NOMO-1 treated with DMSO at 0.1 percent for 48 hours (cell line): ENCODE data around the gene RAD51B.
"Not testable (repeated sequence)": the region's sequence is repeated elsewhere in the genome, so short reads cannot be mapped to it uniquely, and the experiment has no call there.

Source experiments
- DNase-seq: peaks from one replicate; lab custom pipeline; 2025; ENCODE audit not compliant: unreplicated experiment; lab: John Stamatoyannopoulos, UW

Gene RAD51B

DNA sequence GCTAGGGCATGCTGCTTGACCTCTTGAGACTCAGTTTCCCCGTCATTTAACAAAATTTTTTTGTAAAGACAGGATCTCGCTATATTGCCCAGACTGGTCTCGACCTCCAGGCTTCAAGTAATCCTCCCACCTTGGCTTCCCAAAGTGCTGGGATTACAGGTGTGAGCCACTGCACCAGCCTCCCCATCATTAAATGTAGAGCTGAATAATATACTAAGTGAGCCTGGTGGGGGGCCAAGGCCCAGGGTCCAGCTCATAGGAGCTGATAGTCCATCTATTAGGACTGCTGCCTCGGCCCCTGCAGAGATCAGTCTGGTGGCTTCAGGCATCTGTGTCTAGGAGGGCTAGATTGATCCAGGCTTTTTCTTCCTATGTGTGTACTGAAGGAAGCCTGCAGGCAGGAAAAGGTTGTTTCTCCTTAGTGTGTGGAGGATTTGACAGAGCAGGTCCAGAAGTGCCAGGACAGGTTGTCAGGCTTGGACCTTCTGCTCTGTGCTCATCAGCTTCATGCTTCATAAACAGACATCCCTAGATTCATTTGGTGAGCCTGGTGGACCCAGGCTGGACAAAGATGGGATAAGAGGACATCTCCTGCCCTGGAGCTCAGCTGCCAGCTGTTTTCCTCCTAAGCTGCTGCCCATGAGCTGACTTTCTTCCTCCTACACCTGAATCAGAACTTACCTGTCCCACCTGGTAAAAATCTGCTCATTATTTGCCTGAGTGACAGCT, 837.9 kb downstream of the RAD51B start:
- no peak for DNase-seq

DNA sequence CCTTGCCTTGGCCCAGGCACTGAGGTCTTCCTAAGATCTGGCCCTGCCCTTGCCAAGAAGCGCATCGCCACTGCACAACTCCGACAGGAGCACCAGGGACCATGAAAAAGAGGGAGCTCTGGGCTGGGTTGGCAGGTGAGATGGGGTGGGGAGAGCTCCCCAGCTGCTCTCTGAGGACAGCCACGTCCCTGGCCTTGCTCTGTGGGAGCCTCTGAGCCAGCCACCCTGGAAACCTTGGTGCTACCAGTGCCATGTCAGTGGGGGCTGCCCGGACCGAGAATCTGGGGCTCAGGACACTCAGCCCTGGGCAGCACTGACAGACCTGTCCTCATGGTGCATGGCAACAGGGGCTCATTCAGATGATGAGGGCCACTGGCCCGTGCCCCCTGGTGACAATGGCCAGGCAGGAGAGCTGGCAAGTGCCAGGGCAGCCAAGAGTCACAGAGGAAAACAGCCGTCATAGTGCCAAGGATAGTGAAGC, 838.5 kb downstream of the RAD51B start:
- no peak for DNase-seq

DNA sequence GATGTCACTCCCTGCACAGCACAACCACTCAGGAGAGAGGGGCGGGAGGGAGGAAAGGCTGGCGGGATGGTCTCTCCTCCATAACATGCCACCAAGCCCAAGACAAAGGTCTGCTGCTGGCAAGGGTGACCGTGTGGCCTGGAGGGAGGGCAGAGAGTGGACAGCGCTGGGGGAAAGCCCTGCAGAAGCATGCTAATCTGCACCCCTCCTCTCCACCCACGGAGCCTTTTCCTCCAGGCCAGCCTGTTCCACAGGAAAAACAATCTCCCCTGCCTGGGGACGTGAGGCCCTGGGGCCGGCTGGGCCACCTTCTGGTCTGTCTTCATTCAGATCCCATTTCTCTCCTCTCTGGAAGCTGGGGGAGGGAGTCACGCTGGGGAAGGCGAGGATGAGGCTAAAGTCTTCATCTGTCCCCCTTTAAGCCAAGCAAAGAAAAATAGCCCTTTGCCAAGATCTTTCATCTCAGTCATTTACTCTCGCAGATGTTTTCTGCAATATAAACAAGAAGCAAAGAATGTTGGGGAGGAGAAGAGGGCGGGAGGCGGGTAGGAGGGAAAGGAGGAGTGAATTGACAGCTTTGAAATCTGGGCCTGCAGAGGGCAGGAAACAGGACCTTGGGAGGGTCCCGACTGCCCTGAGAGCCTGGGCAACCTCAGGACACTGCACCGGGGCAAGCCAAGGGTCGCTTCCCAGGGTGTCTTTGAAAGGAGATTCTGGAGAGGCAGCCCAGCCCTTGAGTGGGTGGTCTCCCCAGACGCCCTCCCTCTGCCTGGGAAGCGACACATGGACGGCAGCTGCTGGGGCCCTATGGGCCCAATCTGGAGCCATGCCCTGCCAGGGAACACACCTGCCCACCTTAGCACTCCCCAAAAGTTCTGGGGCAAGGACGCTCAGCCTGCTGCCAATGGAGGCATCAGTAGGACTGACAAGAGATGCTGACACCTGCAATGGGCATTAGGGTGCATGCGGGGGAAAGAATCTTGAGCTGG, 839.7 kb downstream of the RAD51B start:
- DNase-seq: no peak

DNA sequence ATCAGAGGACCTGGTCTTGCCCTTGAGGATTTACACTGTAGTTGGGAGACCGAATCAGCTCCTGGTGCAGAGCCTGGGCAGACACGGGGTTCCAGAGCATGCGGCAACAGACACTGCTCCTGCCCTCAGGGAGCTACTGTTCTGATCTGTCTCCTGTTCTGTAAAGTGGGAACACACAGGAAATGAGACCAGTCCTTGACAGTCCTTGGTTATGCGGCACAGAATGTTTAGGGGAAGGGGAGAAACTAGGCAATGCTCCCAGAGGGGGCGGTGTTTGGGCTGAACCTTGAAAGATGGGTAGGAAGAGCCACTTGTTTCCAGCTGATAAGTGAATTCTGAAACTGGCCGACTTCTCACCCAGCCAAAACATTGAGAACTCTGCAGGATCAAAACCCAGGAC, 840.9 kb downstream of the RAD51B start:
- DNase-seq: no peak

DNA sequence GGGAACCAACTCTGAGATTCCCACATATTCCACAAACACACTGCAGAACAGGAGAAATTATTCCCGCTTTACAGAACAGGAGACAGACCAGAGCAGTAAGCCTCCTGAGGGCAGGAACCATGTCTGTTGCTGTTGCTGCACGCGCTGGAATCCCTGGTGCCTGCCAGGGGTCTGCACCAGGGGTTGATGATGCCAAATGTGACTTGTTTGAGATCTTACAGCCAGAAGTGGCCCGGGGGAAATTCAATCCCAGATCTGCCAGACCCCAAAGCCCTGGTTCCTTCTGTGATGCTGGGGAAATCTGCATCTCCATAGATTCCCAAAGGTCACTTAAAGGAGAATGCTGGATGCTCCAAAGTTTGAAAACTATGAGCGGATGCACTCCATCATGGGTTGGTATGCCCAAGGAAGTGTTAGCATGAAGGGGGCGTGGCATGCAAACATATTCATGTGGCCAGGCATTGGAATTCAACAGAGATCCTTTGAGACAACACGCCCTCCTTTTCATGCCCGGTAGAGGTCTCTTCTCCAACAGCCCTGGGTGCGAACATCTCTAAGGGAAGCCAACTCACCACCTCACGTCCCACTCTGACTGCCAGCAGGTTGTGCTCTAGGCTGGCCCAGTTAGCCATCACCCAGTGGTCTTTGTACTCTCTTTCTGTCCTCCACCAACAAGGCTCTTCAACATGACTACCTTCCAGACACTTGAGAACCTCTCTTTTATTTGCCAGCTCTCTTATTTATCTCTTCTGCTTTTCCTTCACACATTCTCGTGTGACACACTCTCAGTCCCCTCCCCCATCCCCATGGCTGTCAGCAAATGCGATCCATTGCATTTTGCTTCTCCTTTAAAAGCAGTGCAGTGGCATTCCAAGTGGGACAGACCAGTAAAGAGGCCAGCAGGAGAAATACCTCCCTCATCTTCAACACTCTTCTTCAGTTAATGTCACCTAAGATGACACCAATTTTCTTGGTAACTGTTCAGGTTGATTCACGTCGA, 841.9 kb downstream of the RAD51B start:
- no peak for DNase-seq

DNA sequence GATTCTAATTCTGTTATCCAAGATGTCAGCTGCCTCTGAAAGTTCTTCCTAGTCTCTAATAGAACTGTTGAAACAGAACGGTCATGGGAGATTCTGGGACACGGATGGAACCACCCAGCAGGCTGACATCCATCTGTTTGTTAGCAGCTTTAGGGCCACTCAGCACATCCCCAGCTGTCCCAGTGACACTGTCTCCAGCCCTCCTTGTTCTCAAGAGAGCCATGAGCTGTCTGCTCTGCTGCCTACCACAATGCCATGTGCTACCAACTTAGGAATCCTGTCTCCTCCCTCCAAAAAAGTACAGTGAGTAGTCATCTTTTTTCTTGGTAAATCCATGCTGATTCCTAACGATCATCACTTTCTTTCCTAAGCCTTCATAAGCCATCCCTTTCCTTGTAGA, 842.8 kb downstream of the RAD51B start:
- no peak for DNase-seq

DNA sequence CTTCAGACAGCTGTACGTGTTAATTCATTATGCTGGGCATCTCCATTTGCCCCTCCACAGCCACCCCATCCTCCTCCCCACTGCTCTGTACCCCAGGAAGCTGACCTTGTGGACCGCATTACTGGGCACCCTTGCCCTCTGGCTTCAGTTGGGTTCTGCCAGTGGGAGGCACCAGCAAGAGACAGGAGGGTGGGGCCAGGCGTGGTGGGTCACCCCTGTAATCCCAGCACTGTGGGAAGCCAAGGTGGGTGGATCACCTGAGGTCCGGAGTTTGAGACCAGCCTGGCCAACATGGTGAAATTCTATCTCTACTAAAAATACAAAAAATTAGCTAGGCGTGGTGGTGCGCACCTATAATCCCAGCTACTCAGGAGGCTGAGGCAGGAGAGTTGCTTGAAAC, 843.2 kb downstream of the RAD51B start:
- DNase-seq: not testable (repeated sequence)

DNA sequence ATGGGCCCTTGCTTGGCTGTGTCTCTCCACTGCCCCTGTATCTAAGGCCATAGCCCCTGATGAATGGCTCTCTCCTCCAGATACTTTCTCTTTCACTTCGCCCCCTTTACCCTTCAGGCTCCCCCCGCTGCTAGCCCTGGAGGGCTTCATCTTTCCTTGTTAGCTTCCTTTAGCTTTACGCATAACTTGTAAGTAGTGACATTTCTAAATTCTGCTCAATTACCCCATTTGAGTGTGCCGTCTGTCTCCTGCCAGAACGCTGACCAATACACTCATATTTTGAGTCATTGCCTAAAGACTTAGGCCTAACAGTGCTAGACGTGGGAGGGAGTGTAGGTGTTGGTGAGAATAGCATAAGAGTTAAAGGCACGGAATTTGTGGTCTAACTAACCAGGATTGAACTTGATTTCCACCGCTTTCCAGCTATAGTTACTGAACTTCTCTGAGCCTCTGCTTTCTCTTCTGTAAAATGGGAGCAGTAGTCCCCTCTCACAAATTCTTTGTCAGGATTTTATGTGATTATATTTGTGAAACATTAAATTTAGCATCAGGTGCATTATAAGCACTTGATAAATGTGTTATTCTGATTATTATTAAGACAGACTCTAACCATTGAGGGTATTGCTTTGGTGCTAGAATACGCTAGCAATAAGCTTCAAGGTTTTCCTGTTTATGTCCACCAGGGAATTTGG, 844.0 kb downstream of the RAD51B start:
- no peak for DNase-seq

DNA sequence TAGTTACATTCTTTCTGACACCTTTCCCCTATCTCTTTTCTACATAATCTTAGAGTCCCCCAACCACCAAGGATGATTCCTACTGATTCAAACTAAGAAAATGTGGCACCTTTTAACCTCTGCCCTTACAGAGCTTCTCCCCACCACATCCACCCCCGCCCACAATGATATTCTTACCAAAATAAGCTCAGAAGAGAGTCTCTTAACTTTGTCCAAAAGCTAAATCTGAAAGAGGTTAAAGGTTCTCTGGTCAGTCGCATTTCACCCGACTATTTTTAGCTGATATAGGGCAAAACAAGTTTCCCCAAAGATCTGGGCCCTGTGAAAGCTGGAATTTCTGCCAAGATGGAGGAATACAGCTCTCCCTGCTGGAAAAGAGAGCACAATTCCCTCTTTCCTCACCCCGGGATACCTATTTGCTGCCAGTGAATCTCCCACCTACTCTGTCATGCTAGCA, 844.7 kb downstream of the RAD51B start:
- no peak for DNase-seq

DNA sequence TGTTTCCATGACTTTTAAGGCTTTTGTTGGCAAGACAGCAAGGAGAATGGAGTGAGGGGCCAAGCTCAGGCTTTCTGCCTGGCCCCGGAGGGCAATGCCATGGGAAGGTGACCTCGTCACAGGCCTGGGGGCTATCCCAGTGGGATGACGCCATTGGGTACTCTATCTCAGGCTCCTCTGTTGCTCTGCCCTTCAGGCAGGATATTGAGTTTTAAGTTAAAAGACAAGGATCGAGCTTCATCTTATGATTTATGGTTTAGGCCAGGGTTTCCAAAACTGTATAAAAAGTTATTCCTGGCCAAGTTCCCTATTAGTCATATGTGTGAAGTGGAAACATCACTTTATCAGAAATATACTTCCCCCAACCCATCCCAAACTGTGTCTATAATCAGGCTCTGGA, 845.6 kb downstream of the RAD51B start:
- DNase-seq: no peak

DNA sequence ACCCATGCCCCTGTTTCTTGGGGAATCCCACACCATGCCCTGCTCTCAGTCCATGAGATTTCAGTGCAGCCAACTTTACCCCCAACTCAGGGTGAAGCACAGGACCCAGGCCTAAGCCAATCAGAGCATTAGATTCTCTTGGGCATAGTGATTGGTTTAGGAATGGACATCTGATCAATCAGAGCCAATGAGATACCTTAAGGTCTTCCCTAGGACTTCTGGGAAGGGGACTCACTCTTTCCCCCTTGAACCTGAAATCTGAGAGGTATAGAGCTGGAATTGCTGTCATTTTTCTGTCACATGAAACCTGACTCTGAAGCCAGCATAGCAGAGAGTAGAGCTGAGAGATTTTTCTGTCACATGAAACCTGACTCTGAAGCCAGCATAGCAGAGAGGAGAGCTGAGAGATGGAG, 846.2 kb downstream of the RAD51B start:
- no peak for DNase-seq

DNA sequence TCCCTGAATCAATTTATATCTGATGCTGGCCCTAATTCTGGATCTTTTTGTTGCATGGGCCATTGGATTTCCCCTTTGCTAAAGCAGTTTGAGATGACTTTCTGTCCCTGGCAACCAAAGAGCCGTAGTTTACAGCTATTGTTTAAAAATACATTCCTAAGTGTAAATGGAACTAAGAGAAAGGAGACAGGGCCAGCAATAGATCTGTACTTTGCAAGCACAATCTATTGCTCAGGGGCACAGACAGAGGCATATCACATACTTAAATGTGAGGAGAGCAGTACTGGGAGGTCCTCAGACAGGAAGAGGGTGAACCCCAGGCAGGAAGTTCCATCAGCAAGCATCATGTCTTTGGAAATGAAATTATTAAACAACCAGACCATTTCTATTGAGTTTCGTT, 846.7 kb downstream of the RAD51B start:
- DNase-seq: no peak

DNA sequence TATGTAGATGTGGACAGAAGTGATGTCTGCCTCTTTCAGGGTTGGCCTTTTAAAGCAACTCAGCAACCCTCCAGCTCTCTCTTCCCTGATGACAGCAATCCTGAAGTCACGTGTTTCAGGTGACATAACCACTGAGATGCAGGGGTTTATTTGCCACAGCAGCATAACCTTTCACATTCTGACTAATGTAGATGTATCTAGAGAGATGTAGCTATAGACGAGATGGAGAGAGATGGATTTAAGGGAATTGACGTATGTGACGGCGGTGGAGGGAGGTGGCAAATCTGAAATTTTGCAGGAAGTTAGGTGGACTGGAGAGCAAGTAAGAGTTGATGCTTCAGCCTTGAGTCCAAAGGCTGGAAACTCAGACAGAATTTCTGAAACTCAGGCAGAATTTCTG, 847.3 kb downstream of the RAD51B start:
- DNase-seq: no peak

DNA sequence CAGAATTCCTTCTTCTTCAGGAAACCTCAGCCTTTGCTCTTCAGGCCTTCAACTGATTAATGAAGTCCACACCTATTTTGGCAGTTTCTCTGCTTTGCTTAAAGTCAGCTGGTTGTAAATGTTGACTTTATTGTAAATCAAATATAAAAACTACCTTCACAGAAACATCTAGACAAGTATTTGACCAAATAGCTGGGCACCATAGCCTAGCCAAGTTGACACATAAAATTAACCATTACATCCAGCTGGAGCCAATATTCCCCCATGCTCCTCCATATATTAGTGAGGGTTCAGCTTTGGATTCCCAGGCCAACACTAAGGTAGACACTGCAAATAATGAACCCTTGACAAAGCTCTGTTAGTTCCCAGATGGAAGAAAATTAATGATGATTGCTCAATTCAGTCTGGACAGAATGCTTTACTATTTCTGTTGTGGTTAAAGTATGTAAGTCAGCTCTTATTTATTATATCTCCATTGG, 847.8 kb downstream of the RAD51B start:
- no peak for DNase-seq

DNA sequence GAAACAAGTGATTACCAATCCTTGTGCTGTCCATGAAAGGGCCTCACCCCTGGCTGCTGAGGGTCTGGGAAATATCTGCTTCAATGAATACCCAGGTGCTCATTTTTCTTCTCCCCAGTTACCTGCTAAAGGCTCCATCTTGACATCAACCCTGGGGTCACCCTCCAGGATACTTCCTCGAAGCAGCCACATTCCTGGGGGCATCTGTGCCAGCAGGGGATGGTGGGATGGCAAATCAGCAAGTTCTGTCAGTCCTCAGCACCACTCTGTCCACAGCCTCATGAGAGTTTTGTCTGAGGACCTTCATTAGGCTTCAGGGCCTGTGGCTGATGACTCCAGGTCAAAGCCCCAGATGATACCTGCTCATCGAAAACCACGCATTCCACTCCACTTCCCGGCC, 848.4 kb downstream of the RAD51B start:
- DNase-seq: no peak

DNA sequence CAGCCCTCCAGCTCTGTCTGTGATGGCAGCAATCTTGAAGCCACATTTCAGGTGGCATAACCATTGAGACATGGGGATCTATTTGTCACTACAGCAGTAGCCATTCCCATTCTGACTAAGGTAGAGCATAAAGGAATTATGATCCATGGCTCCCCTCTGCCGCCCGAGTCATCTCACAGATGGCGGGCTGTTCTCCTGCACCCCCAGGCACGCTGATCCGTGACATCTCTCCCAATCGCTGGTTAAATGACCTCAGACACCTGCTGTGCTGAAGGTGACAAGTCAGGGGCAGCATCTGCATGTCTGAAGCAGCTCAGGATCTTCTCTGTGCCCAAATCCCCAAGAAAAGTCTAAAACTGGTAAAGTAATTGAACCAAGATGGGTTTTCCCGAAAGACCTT, 849.0 kb downstream of the RAD51B start:
- DNase-seq: no peak

DNA sequence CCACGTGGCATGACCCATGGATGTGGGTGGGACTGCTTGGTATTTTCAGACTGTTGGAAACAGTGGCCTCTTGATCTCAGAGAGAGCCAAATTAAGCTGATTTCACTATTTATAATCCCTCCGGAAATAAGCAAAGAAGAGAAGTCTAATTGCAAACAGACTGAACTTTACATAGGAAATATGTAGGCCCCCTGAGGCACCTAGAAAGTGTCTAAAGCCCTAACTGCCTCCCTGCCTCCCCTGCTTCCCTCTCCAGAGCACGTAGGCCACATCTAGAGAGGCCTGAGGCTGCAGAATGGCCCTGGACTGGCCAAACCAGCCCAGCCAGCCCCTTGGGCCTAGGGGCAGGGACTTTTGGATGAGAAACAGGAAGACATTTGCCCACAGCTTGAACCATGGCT, 849.5 kb downstream of the RAD51B start:
- DNase-seq: no peak

DNA sequence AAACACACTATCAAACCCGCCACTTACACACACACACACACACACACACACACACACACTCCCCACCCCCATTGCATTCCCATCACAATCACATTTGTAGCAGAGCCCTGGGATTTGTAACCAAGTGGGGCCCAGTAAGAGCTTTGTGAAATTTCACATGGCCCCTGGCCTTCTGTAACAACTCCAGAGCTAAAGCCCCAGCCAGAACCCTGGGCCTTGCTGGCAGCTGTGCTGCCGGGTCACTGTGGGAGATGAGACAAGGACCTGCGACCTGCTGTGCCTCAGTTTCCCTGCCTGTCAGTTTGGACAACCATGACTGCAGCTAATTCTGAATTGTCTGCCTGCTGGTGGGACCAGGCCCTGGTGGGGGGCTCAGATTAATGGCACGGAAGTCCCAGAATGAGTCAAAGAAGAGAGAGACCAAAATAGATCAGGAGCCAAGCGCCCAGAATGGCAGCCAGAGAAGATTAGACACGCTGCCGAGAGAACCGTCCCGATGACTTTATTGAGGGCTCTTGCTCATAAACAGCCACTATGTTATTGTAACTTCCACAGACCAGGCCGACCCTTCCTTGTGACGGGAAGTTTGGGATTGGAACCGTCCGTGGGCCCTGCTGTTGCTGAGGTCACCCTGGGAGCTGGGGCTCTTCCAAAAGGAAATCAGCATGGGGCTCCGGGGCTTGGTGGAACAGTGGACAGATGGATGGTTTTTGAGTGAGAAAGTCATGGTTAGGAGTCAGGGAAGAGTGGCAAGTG, 850.2 kb downstream of the RAD51B start:
- no peak for DNase-seq

DNA sequence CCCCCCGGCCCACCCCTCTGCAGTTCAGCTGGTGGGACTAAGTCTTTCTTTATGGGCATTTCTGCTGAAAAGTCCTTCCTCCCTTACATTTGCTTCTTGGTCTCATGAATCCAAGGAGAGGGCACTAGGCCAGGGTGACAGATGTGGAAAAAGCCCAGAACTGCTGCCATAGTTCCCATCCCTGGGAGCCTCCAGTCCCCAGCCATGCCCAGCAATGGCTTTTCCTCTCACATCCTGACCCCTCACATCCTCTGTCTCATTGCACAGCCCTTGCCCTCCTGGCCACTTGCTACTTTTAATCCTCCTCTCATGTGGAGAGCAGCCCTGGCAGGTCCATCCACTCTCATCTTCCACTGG, 850.8 kb downstream of the RAD51B start:
- no peak for DNase-seq
